Trophoblast cell (in vitro differentiated cells and primary cell): ENCODE results near the gene NPHP4.
A peak's percentile ranks its signal among the peaks of the same experiment; 100 is the strongest.

Experiments
- DNase-seq, 2 donors: peaks; one replicate each; pipeline ENCODE4 v3.0.0-alpha.2; 2016
- H2AFZ ChIP-seq: 2 replicates; pipeline ENCODE4 v1.6.1; 2013; ENCODE audit warnings: low read length, moderate library complexity, mild to moderate bottlenecking; ENCODE audit not compliant: insufficient read depth, poor library complexity
- H2AK5ac ChIP-seq: 2 replicates; pipeline ENCODE4 v1.6.1; 2013; ENCODE audit warnings: mild to moderate bottlenecking, low read length
- H2BK120ac ChIP-seq: 2 replicates; pipeline ENCODE4 v1.6.1; 2013; ENCODE audit warnings: low read length, mild to moderate bottlenecking, moderate library complexity; ENCODE audit not compliant: insufficient read depth, poor library complexity
- H2BK12ac ChIP-seq: 2 replicates; pipeline ENCODE4 v1.6.1; 2013; ENCODE audit warnings: mild to moderate bottlenecking, low read length, moderate library complexity
- H2BK5ac ChIP-seq: 2 replicates; pipeline ENCODE4 v1.6.1; 2013; ENCODE audit warnings: low read length, low read depth, moderate library complexity, mild to moderate bottlenecking; ENCODE audit not compliant: poor library complexity
- H3K14ac ChIP-seq: 2 replicates; pipeline ENCODE4 v1.6.1; 2013; ENCODE audit warnings: mild to moderate bottlenecking, low read length
- H3K18ac ChIP-seq: 2 replicates; pipeline ENCODE4 v1.6.1; 2013; ENCODE audit warnings: mild to moderate bottlenecking, low read length
- H3K23ac ChIP-seq: 2 replicates; pipeline ENCODE4 v1.6.1; 2013; ENCODE audit warnings: low read length
- H3K27ac ChIP-seq: 2 replicates; pipeline ENCODE4 v1.5.1; 2013; ENCODE audit warnings: low read depth, mild to moderate bottlenecking, inconsistent platforms, low read length, moderate library complexity
- H3K27me3 ChIP-seq: 2 replicates; pipeline ENCODE4 v1.6.1; 2013; ENCODE audit warnings: inconsistent platforms, mild to moderate bottlenecking, low read length, moderate library complexity; ENCODE audit not compliant: insufficient read depth
- H3K36me3 ChIP-seq, 2 experiments: 1 replicate in 1 of 2; 2 replicates in 1 of 2; pipeline ENCODE4 v1.6.1; 2013; ENCODE audit warnings: low read length in 2 of 2, mild to moderate bottlenecking in 2 of 2, moderate library complexity in 1 of 2; ENCODE audit not compliant: insufficient read depth in 2 of 2, control insufficient read depth in 1 of 2
- H3K4ac ChIP-seq: 2 replicates; pipeline ENCODE4 v1.6.1; 2013; ENCODE audit warnings: low read depth, mild to moderate bottlenecking, low read length, moderate library complexity
- H3K4me1 ChIP-seq, 2 experiments: 1 replicate in 1 of 2; 2 replicates in 1 of 2; pipeline ENCODE4 v1.6.1; 2013; ENCODE audit warnings: low read length in 2 of 2, mild to moderate bottlenecking in 2 of 2, moderate library complexity in 1 of 2; ENCODE audit not compliant: insufficient read depth in 2 of 2, control insufficient read depth in 1 of 2
- H3K4me2 ChIP-seq: 2 replicates; pipeline ENCODE4 v1.6.1; 2013; ENCODE audit warnings: inconsistent platforms, mild to moderate bottlenecking, low read length, moderate library complexity
- H3K4me3 ChIP-seq: 2 replicates; pipeline ENCODE4 v1.5.1; 2013; ENCODE audit warnings: mild to moderate bottlenecking, low read depth, low read length, inconsistent platforms
- H3K79me1 ChIP-seq: one replicate; pipeline ENCODE4 v1.6.1; 2013; ENCODE audit warnings: low read length
- H3K79me2 ChIP-seq: 2 replicates; pipeline ENCODE4 v1.6.1; 2013; ENCODE audit warnings: low read length, mild to moderate bottlenecking; ENCODE audit not compliant: control insufficient read depth, insufficient read depth, poor library complexity
- H3K9ac ChIP-seq: 2 replicates; pipeline ENCODE4 v1.6.1; 2013; ENCODE audit warnings: mild to moderate bottlenecking, low read length
- H3K9me3 ChIP-seq: 2 replicates; pipeline ENCODE4 v1.6.1; 2013; ENCODE audit warnings: low read depth, mild to moderate bottlenecking, control low read depth, inconsistent platforms, low read length; ENCODE audit not compliant: insufficient read depth
- H4K12ac ChIP-seq: 2 replicates; pipeline ENCODE4 v1.6.1; 2013; ENCODE audit warnings: low read depth, mild to moderate bottlenecking, low read length, moderate library complexity
- H4K8ac ChIP-seq: 2 replicates; pipeline ENCODE4 v1.6.1; 2013; ENCODE audit warnings: low read depth, mild to moderate bottlenecking, low read length, moderate library complexity
- H4K91ac ChIP-seq: one replicate; pipeline ENCODE4 v1.6.1; 2013; ENCODE audit warnings: low read depth, mild to moderate bottlenecking, low read length, moderate library complexity
- WGBS: extraction: QIAGEN DNeasy Blood & Tissue Kit; methylation state at CpG from one replicate; pipeline ENCODE4 v1.1.7; 2013; ENCODE audit warnings: missing lambda C conversion rate; ENCODE audit not compliant: insufficient read length, insufficient coverage; ENCODE audit errors: extremely low coverage; 5-methylcytosine and 5-hydroxymethylcytosine counted together

The NPHP4 gene

GRCh38 chr1:6035303-6035702 is 43.1 kb upstream of the NPHP4 start:
- Histone ChIP-seq H3K27me3 (no peaks in the 10 kb centered on the region), H3K79me2 (no peaks in the 10 kb centered on the region), H3K4ac (no peak overlapping the region), H3K23ac (no peak overlapping the region), H3K4me2 (no peak overlapping the region), H2AK5ac (no peak overlapping the region), H2BK5ac (no peak overlapping the region), H4K91ac (no peak overlapping the region), H3K14ac (no peak overlapping the region), H3K27ac (no peak overlapping the region), H3K79me1 (no peaks in the 10 kb centered on the region), H4K8ac (no peak overlapping the region), H2BK120ac (no peak overlapping the region), H3K36me3 (no peaks in the 10 kb centered on the region), H4K12ac (no peak overlapping the region), H3K18ac (no peak overlapping the region), H3K4me3 (no peak overlapping the region), H2AFZ (no peak overlapping the region), H2BK12ac (no peak overlapping the region), H3K4me1 (no peaks in the 10 kb centered on the region), H3K9ac (no peak overlapping the region), H3K9me3 (no peaks in the 10 kb centered on the region)
- whole genome bisulfite sequencing = no CpG with 5 or more reads among the region's 15 CpGs
- DNase-seq = no peak

- Histone ChIP-seq H3K4me2 (no peak overlapping the region), H3K27me3 (no peaks in the 10 kb centered on the region), H3K18ac (no peak overlapping the region), H4K8ac (no peak overlapping the region), H3K79me1 (no peaks in the 10 kb centered on the region), H4K12ac (no peak overlapping the region), H3K4me1 (no peaks in the 10 kb centered on the region), H3K9ac (no peak overlapping the region), H3K23ac (no peak overlapping the region), H3K4ac (no peak overlapping the region), H2AFZ (no peak overlapping the region), H3K79me2 (no peaks in the 10 kb centered on the region), H2BK12ac (no peak overlapping the region), H3K4me3 (no peak overlapping the region), H3K36me3 (no peaks in the 10 kb centered on the region), H2AK5ac (no peak overlapping the region), H2BK5ac (no peak overlapping the region), H2BK120ac (no peak overlapping the region), H3K27ac (no peak overlapping the region), H3K14ac (no peak overlapping the region), H4K91ac (no peak overlapping the region), H3K9me3 (no peaks in the 10 kb centered on the region)
- no peak for DNase-seq
- no CpG with 5 or more reads among the region's 10 CpGs for WGBS
These were observed 42.5 kb upstream of the NPHP4 start for GRCh38 chr1:6034750-6035096.

- no peak overlapping the region for H4K12ac ChIP-seq
- H3K4me1 ChIP-seq = no peaks in the 10 kb centered on the region
- DNase-seq = peak in 1 of 2 donors; percentile 57
- no peak overlapping the region for H2AK5ac ChIP-seq
- H3K4ac ChIP-seq = no peak overlapping the region
- H3K36me3 ChIP-seq = no peaks in the 10 kb centered on the region
- H2BK120ac ChIP-seq = no peak overlapping the region
- no peak overlapping the region for H4K91ac ChIP-seq
- H4K8ac ChIP-seq = no peak overlapping the region
- no peak overlapping the region for H3K18ac ChIP-seq
- no peak overlapping the region for H2BK12ac ChIP-seq
- H3K79me1 ChIP-seq = no peaks in the 10 kb centered on the region
- H3K27ac ChIP-seq = no peak overlapping the region
- no peak overlapping the region for H3K4me2 ChIP-seq
- H3K79me2 ChIP-seq = no peaks in the 10 kb centered on the region
- H3K14ac ChIP-seq = no peak overlapping the region
- no peak overlapping the region for H3K23ac ChIP-seq
- H3K4me3 ChIP-seq = no peak overlapping the region
- H2BK5ac ChIP-seq = no peak overlapping the region
- no peaks in the 10 kb centered on the region for H3K9me3 ChIP-seq
- H2AFZ ChIP-seq = no peak overlapping the region
- WGBS = no CpG with 5 or more reads among the region's 21 CpGs
- no peaks in the 10 kb centered on the region for H3K27me3 ChIP-seq
- no peak overlapping the region for H3K9ac ChIP-seq
These were observed 41.9 kb upstream of the NPHP4 start for GRCh38 chr1:6033986-6034749.

- no peaks in the 10 kb centered on the region for H3K79me2 ChIP-seq
- peak overlapping the region; percentile 61 for H3K4me3 ChIP-seq
- no peaks in the 10 kb centered on the region for H3K36me3 ChIP-seq
- no peak overlapping the region for H3K14ac ChIP-seq
- no peak overlapping the region for H2AFZ ChIP-seq
- no peak overlapping the region for H3K4ac ChIP-seq
- H4K8ac ChIP-seq = no peak overlapping the region
- no peak overlapping the region for H2BK120ac ChIP-seq
- no peak overlapping the region for H2AK5ac ChIP-seq
- no peaks in the 10 kb centered on the region for H3K4me1 ChIP-seq
- H3K23ac ChIP-seq = peak overlapping the region; percentile 70
- no peak overlapping the region for H2BK12ac ChIP-seq
- no peak overlapping the region for H2BK5ac ChIP-seq
- no peaks in the 10 kb centered on the region for H3K9me3 ChIP-seq
- no CpG with 5 or more reads among the region's 8 CpGs for WGBS
- no peak overlapping the region for H4K91ac ChIP-seq
- no peak overlapping the region for H3K4me2 ChIP-seq
- H3K27me3 ChIP-seq = no peaks in the 10 kb centered on the region
- no peak overlapping the region for H3K27ac ChIP-seq
- no peak overlapping the region for H3K18ac ChIP-seq
- no peak overlapping the region for H3K9ac ChIP-seq
- H4K12ac ChIP-seq = no peak overlapping the region
- DNase-seq = no peak
- H3K79me1 ChIP-seq = no peaks in the 10 kb centered on the region
These were observed 40.9 kb upstream of the NPHP4 start for GRCh38 chr1:6033124-6033523.
